GM12878 (cell line): ENCODE measurements around the gene ETF1. TPM values are rescaled to one million over a fixed set of nuclear protein-coding genes. Genes with fewer than 3 reads are reported as not detected.

ENCODE experiments used
- ATAC-seq: fragments of 200-7000 bp; cut with Tn5 transposase; 3 replicates; pipeline ENCODE4 v1.9.1; 2020; ENCODE audit warnings: mild to moderate bottlenecking, moderate library complexity
- BruUV-seq: library from RNA; stranded (reverse); fragments of 400-500 nt; replicated peaks from 2 replicates; lab custom pipeline; 2021; lab: Mats Ljungman, UMichigan
- CTCF ChIA-PET: fragments of 300-600 bp; sonication (Branson Sonifier 250); formaldehyde crosslinking; extraction: SDS; loops from one replicate; lab custom pipeline; 2021; ENCODE audit warnings: inconsistent platforms; lab: Yijun Ruan, JAX
- POLR2A ChIA-PET: fragments of 350-600 bp; formaldehyde crosslinking; extraction: SDS; loops from one replicate; lab custom pipeline; 2021; ENCODE audit warnings: inconsistent platforms; lab: Charles Lee
- RAD21 ChIA-PET: fragments of 300-600 bp; sonication (Branson Sonifier 250); formaldehyde crosslinking; loops from one replicate; lab custom pipeline; 2023; ENCODE audit warnings: antibody characterized with exemption; ENCODE audit not compliant: unreplicated experiment; lab: Charles Lee
- SMC1A ChIA-PET: fragments of 300-600 bp; sonication (Branson Sonifier 250); formaldehyde crosslinking; loops from one replicate; lab custom pipeline; 2023; ENCODE audit not compliant: unreplicated experiment, uncharacterized antibody; lab: Charles Lee
- DNase-seq: peaks from one replicate; pipeline ENCODE4 v3.0.0-alpha.2; 2011; ENCODE audit warnings: low read depth, low spot score
- FAIRE-seq: peaks from 3 replicates; lab custom pipeline; 2011; peaks lifted over from hg19 to GRCh38; lab: Jason Lieb, UNC
- H2AFZ ChIP-seq: 2 replicates; pipeline ENCODE4 v1.6.0; 2011; ENCODE audit warnings: low read depth, low read length, control low read depth; ENCODE audit not compliant: control insufficient read depth
- H3K27ac ChIP-seq: 2 replicates; pipeline ENCODE4 v1.5.1; 2011; ENCODE audit warnings: control low read depth; ENCODE audit not compliant: control insufficient read depth, insufficient read depth
- H3K27me3 ChIP-seq, 2 experiments: replicated peaks in 1 of 2; 2 replicates each; pipeline versions ENCODE4 v1.6.0 to v1.6.1; 2011; ENCODE audit warnings: low read length in 1 of 2; ENCODE audit not compliant: control insufficient read depth in 2 of 2, insufficient read depth in 2 of 2
- H3K36me3 ChIP-seq, 2 experiments: 2 replicates each; pipeline ENCODE4 v1.5.1; 2011; ENCODE audit warnings: low read length in 1 of 2; ENCODE audit not compliant: control insufficient read depth in 2 of 2, insufficient read depth in 2 of 2
- H3K4me1 ChIP-seq: 2 replicates; pipeline ENCODE4 v1.6.1; 2011; ENCODE audit warnings: mild to moderate bottlenecking, low read length, moderate library complexity, mixed read lengths; ENCODE audit not compliant: control insufficient read depth, insufficient read depth
- H3K4me2 ChIP-seq: 2 replicates; pipeline ENCODE4 v1.6.0; 2011; ENCODE audit warnings: control low read depth; ENCODE audit not compliant: control insufficient read depth, insufficient read depth
- H3K4me3 ChIP-seq: fragments of 200-600 bp; sonication (generic); 2 replicates; pipeline ENCODE4 v1.5.1; 2016
- H3K79me2 ChIP-seq: 2 replicates; pipeline ENCODE4 v1.6.0; 2011; ENCODE audit warnings: low read length; ENCODE audit not compliant: control insufficient read depth, insufficient read depth
- H3K9ac ChIP-seq: 2 replicates; pipeline ENCODE4 v1.8.0; 2011; ENCODE audit warnings: low read length, control low read depth, mixed read lengths; ENCODE audit not compliant: control insufficient read depth, insufficient read depth
- H3K9me3 ChIP-seq: replicated peaks from 3 replicates; pipeline ENCODE4 v1.5.1; 2011; ENCODE audit warnings: mild to moderate bottlenecking, low read length; ENCODE audit not compliant: control insufficient read depth, insufficient read depth
- H4K20me1 ChIP-seq: 2 replicates; pipeline ENCODE4 v1.6.0; 2011; ENCODE audit not compliant: control insufficient read depth, insufficient read depth
- CBX3 ChIP-seq: fragments of 200-600 bp; sonication (generic); IDR thresholded peaks from 2 replicates; pipeline ENCODE4 v1.6.1; 2016; ENCODE audit warnings: low read depth, borderline replicate concordance
- CBX5 ChIP-seq: sonication (generic); IDR thresholded peaks from 2 replicates; pipeline ENCODE4 v1.6.1; 2016; ENCODE audit warnings: low read depth, moderate library complexity, mild to moderate bottlenecking, inconsistent platforms
- ESRRA ChIP-seq: IDR thresholded peaks from 2 replicates; pipeline ENCODE4 v1.6.1; 2012; ENCODE audit warnings: mild to moderate bottlenecking, low read length, improper control_type of control experiment
- IKZF2 ChIP-seq, 2 experiments: fragments of 450-650 bp; IDR thresholded peaks; 2 replicates each; pipeline ENCODE4 v1.6.1; 2017; ENCODE audit warnings: mild to moderate bottlenecking in 2 of 2, moderate library complexity in 2 of 2
- MXI1 ChIP-seq: fragments of 150-350 bp; IDR thresholded peaks from 2 replicates; pipeline ENCODE4 v1.6.1; 2011; ENCODE audit warnings: low read depth, mild to moderate bottlenecking, inconsistent platforms, low read length, improper control_type of control experiment
- RELA ChIP-seq: fragments of 450-650 bp; IDR thresholded peaks from 2 replicates; pipeline ENCODE4 v1.8.0; 2014; ENCODE audit warnings: borderline replicate concordance; ENCODE audit not compliant: partially characterized antibody
- SIN3A ChIP-seq: IDR thresholded peaks from 2 replicates; pipeline ENCODE4 v1.6.1; 2012; ENCODE audit warnings: low read depth, low read length, improper control_type of control experiment
- SPI1 ChIP-seq: IDR thresholded peaks from 2 replicates; pipeline ENCODE4 v1.6.1; 2011; ENCODE audit warnings: low read depth, mild to moderate bottlenecking, low read length, moderate library complexity, borderline replicate concordance; ENCODE audit not compliant: insufficient read depth
- SREBF2 ChIP-seq: IDR thresholded peaks from 2 replicates; pipeline ENCODE4 v1.6.1; 2012; ENCODE audit warnings: mild to moderate bottlenecking, low read length
- WGBS: methylation state at CpG from one replicate; pipeline ENCODE4 v1.1.6; 2016; ENCODE audit warnings: low lambda C conversion rate; ENCODE audit not compliant: insufficient replicate concordance, insufficient coverage; ENCODE audit errors: missing lambda C conversion rate; 5-methylcytosine and 5-hydroxymethylcytosine counted together
- in situ Hi-C: fragments of 300-500 bp; cut with MboI; formaldehyde crosslinking; loops from 9 replicates; pipeline ENCODE4 v1.14.3; 2018; ENCODE audit warnings: mixed read lengths
- intact Hi-C: fragments of 100-400 bp; cut with micrococcal nuclease; formaldehyde crosslinking; loops from one replicate; pipeline ENCODE4 v1.14.2; 2022; ENCODE audit not compliant: unreplicated experiment
- polyA plus RNA-seq, 11 experiments: library from polyadenylated mRNA; depleted of rRNA in 4 of 11; unstranded in 6 of 11; stranded (reverse) in 5 of 11; fragments of >200 nt; fragmentation: Nextera tagmentation in 4 of 11; fragmentation: Illumina TruSeq in 1 of 11; extraction: Ambion mirVana in 4 of 11; extraction: Trizol in 1 of 11; gene quantifications; 1 replicate in 1 of 11; 2 replicates in 10 of 11; pipeline versions ENCODE4 v1.2.1 to v1.2.3, GENCODE V29; 2011 to 2016; ENCODE audit warnings: inconsistent platforms in 2 of 11, missing spikeins in 2 of 11, low read depth in 1 of 11
- total RNA-seq, 4 experiments: library from RNA; depleted of rRNA in 3 of 4; stranded (reverse); fragments of >200 nt in 3 of 4; fragmentation: Illumina TruSeq in 1 of 4; extraction: Trizol in 1 of 4; gene quantifications; 2 replicates each; pipeline versions ENCODE4 v1.2.1 to v1.2.3, GENCODE V29; 2013 to 2021
- TF ChIP-seq, protein P1 (sequence below): IDR thresholded peaks from 2 replicates; pipeline ENCODE4 v1.6.1; 2012; ENCODE audit warnings: improper control_type of control experiment, low read depth, low read length; ENCODE audit not compliant: insufficient replicate concordance
- TF ChIP-seq, protein P2 (sequence below): fragments of 450-650 bp; formaldehyde crosslinking; IDR thresholded peaks from 2 replicates; pipeline ENCODE4 v1.5.0; 2022; ENCODE audit warnings: mild to moderate bottlenecking, missing genetic modification characterization
- TF ChIP-seq, protein P3 (sequence below): fragments of 450-650 bp; IDR thresholded peaks from 2 replicates; pipeline ENCODE4 v1.6.1; 2017; ENCODE audit warnings: mild to moderate bottlenecking

The ETF1 gene
- total and polyA plus RNA-seq, 10 of the 15 experiments (the other 5 are each of a cell fraction or from before 2014, with no cell fraction given): 29.8 to 145 (median 108) TPM

DNA sequence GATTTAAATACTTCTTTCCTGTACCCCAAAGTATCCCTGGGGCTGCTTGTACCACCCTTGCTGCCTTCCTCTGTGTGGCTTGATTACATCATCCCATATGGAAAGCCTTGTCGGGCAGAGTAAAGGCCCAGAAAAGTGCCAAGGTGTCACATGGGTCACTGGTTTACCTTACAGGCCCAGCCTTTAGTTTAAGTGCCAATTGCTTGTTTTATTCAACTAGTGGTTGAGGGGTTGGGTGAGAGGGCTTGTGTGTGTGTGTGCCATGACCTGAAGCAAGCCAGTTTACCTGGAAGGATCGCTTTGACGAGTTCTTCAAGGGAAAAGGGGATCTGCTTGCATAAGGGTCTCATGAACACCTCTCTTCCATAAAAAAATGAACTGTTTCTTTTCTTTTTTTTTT lies 39.9 kb upstream of the ETF1 start:
- H3K4me1 ChIP-seq: no peaks in the 10 kb centered on the region
- no peak overlapping the region for H3K27ac ChIP-seq
- in situ Hi-C loops: no loop called here
- no peaks in the 10 kb centered on the region for H4K20me1 ChIP-seq
- H3K9ac ChIP-seq: no peak overlapping the region
- no peak overlapping the region for H3K4me3 ChIP-seq
- no peaks in the 10 kb centered on the region for H3K36me3 ChIP-seq
- BruUV-seq: no TSS peak
- no peaks in the 10 kb centered on the region for H3K9me3 ChIP-seq
- no peaks in the 10 kb centered on the region for H3K79me2 ChIP-seq
- ChIA-PET CTCF (no interaction called here), RAD21 (no interaction called here), SMC1A (no interaction called here)
- no peak overlapping the region for H3K4me2 ChIP-seq
- no peak overlapping the region for H2AFZ ChIP-seq
- H3K27me3 ChIP-seq: no peaks in the 10 kb centered on the region
- ATAC-seq (no peak), DNase-seq (no peak), FAIRE-seq (no peak)
- intact Hi-C loops: no loop called here
- WGBS: 79% methylated on average over 3 of the region's 3 CpGs
- TF ChIP-seq, protein P1, sequence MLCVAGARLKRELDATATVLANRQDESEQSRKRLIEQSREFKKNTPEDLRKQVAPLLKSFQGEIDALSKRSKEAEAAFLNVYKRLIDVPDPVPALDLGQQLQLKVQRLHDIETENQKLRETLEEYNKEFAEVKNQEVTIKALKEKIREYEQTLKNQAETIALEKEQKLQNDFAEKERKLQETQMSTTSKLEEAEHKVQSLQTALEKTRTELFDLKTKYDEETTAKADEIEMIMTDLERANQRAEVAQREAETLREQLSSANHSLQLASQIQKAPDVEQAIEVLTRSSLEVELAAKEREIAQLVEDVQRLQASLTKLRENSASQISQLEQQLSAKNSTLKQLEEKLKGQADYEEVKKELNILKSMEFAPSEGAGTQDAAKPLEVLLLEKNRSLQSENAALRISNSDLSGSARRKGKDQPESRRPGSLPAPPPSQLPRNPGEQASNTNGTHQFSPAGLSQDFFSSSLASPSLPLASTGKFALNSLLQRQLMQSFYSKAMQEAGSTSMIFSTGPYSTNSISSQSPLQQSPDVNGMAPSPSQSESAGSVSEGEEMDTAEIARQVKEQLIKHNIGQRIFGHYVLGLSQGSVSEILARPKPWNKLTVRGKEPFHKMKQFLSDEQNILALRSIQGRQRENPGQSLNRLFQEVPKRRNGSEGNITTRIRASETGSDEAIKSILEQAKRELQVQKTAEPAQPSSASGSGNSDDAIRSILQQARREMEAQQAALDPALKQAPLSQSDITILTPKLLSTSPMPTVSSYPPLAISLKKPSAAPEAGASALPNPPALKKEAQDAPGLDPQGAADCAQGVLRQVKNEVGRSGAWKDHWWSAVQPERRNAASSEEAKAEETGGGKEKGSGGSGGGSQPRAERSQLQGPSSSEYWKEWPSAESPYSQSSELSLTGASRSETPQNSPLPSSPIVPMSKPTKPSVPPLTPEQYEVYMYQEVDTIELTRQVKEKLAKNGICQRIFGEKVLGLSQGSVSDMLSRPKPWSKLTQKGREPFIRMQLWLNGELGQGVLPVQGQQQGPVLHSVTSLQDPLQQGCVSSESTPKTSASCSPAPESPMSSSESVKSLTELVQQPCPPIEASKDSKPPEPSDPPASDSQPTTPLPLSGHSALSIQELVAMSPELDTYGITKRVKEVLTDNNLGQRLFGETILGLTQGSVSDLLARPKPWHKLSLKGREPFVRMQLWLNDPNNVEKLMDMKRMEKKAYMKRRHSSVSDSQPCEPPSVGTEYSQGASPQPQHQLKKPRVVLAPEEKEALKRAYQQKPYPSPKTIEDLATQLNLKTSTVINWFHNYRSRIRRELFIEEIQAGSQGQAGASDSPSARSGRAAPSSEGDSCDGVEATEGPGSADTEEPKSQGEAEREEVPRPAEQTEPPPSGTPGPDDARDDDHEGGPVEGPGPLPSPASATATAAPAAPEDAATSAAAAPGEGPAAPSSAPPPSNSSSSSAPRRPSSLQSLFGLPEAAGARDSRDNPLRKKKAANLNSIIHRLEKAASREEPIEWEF: no peak
- no peak for TF ChIP-seq SPI1
- TF ChIP-seq CBX5: no peak
- TF ChIP-seq ESRRA: no peak
- TF ChIP-seq SREBF2: no peak
- no peak for TF ChIP-seq RELA
- TF ChIP-seq SIN3A: no peak
- TF ChIP-seq CBX3: no peak
- TF ChIP-seq, protein P2, sequence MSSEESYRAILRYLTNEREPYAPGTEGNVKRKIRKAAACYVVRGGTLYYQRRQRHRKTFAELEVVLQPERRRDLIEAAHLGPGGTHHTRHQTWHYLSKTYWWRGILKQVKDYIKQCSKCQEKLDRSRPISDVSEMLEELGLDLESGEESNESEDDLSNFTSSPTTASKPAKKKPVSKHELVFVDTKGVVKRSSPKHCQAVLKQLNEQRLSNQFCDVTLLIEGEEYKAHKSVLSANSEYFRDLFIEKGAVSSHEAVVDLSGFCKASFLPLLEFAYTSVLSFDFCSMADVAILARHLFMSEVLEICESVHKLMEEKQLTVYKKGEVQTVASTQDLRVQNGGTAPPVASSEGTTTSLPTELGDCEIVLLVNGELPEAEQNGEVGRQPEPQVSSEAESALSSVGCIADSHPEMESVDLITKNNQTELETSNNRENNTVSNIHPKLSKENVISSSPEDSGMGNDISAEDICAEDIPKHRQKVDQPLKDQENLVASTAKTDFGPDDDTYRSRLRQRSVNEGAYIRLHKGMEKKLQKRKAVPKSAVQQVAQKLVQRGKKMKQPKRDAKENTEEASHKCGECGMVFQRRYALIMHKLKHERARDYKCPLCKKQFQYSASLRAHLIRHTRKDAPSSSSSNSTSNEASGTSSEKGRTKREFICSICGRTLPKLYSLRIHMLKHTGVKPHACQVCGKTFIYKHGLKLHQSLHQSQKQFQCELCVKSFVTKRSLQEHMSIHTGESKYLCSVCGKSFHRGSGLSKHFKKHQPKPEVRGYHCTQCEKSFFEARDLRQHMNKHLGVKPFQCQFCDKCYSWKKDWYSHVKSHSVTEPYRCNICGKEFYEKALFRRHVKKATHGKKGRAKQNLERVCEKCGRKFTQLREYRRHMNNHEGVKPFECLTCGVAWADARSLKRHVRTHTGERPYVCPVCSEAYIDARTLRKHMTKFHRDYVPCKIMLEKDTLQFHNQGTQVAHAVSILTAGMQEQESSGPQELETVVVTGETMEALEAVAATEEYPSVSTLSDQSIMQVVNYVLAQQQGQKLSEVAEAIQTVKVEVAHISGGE (CRISPR knock-in tag): no peak
- no peak for TF ChIP-seq IKZF2 (IDR thresholded peaks at IDR 0.05)
- TF ChIP-seq MXI1: no peak
- TF ChIP-seq, protein P3, sequence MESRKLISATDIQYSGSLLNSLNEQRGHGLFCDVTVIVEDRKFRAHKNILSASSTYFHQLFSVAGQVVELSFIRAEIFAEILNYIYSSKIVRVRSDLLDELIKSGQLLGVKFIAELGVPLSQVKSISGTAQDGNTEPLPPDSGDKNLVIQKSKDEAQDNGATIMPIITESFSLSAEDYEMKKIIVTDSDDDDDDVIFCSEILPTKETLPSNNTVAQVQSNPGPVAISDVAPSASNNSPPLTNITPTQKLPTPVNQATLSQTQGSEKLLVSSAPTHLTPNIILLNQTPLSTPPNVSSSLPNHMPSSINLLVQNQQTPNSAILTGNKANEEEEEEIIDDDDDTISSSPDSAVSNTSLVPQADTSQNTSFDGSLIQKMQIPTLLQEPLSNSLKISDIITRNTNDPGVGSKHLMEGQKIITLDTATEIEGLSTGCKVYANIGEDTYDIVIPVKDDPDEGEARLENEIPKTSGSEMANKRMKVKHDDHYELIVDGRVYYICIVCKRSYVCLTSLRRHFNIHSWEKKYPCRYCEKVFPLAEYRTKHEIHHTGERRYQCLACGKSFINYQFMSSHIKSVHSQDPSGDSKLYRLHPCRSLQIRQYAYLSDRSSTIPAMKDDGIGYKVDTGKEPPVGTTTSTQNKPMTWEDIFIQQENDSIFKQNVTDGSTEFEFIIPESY: no peak
- TF ChIP-seq, all 136 proteins: peak for 0
- POLR2A ChIA-PET: no interaction called here
